Stimulated activated CD4-positive, alpha-beta T cell treated with anti-CD3 and anti-CD28 coated beads, Interleukin-15, amount 100 ng/mL, for 48 hours (primary cell): ENCODE data around the gene MRPL48.
"Not testable (repeated sequence)": the region's sequence is repeated elsewhere in the genome, so short reads cannot be mapped to it uniquely, and the experiment has no call there.

Experiments used
- DNase-seq, 2 donors: peaks; one replicate each; pipeline ENCODE4 v3.0.0-alpha.2; 2020; ENCODE audit warnings: low read depth in 2 of 2

The MRPL48 gene

DNA sequence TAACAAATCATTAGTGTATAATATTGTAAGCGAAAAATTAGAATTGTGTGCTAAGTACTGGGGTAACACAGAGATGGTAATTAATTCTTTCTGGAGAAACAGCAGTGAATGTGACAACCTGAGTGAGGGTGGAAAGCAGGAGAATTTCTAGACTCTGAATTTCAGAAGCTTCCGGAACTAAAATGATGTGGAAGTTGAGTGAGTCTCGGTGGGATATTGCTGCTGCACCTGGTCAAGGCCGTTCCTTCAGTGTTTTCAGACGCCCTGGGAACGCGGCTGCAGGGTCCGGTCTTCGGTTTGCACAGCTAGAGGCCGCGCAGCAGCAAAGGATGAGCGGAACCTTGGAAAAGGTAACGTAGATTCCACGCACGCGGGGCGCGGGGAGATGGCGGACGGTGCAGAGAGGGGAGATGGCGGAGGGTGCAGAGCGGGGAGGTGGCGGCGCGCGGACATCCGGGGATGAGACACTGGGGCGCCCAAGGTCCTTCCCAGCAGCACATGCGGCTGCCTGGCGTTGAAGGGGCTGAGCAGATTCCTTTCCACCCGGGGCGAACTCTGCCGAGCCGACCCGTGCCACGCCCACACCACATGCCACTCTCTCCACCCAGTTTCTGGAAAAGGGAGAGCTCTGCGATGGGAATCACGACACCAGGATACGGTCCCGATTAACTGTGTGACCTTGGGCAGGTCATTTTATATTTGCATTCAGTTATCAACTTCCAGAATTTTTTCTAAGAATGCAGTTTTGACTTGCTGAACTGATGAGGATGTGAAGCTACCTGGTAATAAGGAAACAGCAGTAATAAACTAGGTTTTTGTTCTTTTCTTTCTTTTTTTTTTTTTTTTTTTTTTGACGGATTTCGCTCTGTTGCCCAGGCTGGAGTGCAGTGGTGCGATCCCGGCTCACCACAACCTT is at the start of gene MRPL48:
Gene MRPL48, plus strand, starts transcription at position 232 of the 916 bp plus-strand sequence. Its CDS starts 98 bp downstream, at position 330.
- peak; percentile 85 to 88 for DNase-seq

DNA sequence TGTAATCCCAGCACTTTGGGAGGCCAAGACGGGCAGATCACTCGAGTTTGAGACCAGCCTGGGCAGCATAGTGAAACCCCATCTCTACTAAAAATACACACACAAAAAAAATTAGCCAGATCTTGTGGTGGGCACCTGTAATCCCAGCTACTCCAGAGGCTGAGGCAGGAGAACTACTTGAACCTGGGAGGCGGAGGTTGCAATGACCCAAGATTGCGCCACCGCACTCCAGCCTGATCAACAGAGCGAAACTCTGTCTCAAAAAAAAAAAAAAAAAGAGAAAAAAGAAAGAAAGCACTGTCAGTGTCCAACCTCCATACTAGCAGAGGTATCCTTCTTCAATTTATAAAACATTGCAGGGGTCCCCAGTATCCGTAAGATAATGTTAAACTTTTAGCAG is 44.6 kb upstream of the MRPL48 start:
- no peak for DNase-seq

DNA sequence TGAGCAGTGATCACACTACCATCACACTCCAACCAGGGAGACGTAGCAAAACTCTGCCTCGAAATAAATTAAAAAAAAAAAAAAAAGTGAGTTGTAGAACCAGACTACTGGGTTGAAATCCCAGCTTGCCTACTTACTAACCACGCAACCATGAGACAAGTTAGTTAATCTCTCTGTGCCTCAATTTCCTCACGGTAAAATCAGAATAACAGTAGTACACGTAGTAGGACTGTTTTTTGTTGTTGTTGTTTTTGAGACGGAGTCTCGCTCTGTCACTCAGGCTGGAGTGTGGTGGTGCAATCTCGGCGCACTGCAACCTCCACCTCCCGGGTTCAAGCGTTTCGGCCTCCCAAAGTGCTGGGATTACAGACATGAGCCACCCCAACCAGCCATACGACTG is 41.0 kb upstream of the MRPL48 start:
- DNase-seq, result no peak

DNA sequence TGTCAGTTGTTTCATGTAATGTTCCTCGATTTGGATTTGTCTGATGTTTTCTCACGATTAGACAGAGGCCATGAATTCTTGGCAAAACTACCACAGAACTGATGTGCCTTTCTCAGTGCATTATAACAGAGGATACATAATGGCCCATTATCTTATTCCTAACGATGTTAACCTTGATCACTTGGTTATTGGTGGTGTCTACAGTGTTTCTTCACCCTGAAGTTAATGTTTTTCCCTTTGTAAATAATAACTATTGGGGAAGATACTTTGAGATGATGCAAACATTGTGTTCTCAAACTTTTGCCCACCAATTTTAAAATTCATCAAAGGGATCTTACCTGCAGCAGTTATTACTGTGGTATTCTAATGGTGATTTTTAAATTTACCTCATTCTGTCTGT is 39.9 kb upstream of the MRPL48 start:
- no peak for DNase-seq

DNA sequence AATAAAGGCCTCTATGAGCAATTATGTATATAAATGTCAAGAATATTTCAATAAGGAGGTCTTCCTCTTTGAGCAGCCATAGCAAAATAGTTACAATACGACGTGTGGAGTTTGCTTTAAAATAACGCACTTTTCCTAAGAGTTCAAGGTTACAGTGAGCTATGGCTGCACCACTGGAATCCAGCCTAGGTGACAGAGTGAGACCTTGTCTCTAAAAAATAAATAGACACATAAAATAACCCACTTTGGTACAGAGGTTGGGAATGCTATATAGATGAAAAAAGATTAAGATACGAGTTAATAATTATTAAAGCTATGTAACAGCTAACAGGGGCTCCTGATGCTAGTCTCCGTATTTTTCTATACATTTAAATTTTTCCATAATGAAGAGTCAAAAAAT is 39.4 kb upstream of the MRPL48 start:
- no peak for DNase-seq

DNA sequence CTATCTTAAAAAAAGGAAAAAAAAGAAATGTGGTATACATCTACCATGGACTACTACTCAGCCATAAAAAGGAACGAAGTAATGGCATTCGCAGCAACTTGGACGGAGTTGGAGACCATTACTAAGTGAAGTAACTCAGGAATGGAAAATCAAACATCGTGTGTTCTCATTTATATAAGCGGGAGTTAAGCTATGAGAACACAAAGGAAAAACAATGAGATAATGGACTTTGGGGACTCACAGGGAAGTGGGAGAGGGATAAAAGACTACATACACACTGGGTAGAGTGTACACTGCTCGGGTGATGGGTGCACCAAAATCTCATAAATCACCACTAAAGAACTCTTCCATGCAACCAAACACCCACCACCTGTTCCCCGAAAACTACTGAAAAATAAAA is 38.6 kb upstream of the MRPL48 start:
- no peak for DNase-seq

DNA sequence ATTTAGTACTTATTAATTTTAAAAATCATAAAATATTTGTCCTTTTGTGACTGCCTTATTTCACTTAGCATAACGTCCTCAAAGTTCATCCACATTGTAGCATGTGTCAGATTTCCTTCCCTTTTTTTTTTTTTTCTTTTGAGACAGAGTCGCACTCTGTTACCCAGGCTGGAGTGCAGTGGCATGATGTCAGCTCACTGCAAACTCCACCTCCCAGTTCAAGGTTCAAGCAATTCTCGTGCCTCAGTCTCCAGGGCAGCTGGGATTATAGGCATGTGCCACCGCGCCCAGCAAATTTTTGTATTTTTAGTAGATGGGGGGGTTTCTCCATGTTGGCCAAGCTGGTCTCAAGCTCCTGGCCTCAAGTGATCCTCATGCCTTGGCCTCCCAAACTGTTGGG is 37.4 kb upstream of the MRPL48 start:
- DNase-seq, result no peak

DNA sequence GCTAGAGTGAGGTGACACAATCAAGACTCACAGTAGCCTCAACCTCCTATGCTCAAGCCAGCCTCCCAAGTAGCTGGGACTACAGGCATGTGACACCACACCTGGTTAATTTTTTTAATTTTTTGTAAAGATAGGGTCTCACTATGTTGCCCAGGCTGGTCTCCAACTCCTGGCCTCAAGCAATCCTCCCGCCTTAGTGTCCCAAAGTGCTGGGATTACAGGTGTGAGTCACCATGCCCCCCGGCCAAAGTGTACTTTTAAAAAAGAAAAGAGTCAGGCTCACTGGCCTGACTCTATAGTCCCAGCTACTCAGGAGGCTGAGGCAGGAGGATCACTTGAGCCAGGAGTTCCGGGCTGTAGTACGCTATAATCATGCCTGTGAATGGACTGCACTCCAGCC is 36.8 kb upstream of the MRPL48 start:
- DNase-seq, result not testable (repeated sequence)

DNA sequence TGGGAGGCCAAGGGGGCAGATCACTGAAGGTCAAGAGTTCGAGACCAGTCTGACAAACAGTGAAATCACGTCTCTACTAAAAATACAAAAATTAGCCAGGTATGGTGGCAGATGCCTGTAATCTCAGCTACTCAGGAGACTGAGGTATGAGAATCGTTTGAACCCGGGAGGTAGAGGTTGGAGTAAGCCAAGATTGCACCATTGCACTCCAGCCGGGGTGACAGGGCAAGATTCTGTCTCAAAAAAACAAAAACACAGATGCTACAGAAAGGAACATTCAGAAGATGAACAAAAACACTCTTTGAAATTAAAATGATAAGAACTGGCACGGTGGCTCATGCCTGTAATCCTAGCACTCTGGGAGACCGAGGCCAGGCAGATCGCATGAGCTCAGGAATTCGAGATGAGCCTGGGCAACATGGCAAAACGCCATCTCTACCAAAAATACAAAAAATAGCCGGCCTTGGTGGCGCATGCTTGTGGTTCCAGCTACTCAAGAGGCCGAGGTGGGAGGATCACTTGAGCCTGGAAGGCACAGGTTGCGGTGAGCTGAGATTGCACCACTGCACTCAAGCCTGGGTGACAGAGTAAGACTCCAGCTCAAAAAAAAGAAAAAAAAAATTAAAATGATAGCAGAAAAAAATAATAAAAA is 35.3 kb upstream of the MRPL48 start:
- no peak for DNase-seq

DNA sequence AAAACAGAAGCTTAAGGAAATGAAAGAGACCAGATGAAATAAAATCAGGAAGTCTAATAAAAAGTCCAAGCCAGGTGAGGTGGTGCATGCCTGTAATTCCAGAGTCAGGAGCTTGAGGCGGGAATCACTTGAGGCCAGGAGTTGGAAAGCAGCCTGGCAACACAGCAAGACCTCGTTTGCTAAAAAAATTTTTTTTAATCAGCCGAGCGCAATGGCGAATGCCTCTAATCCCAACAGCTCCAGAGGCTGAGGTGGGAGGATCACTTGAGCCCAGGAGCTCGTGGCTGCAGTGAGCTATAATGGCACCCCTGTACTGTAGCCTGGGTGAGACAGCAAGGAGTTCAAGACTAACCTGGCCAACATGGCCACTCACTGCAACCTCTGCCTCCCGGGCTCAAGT is 34.8 kb upstream of the MRPL48 start:
- no peak for DNase-seq

DNA sequence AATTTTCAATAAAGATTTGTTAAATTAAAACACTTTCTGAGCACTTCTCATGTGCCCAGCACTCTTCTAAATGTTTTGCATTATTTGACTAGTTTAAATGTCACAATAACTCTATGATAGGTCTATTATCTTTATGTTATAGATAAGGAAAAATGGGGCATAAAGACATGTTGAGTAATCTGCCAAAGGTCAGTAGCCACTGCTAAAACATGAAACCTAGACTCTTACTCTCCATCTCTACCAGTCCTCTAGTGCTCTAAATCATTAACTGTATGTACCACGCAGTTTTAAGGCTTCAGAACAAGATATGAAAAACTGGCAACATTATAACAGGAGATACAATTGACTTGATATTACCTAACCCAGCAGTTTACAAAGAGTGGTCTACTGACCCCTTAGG is 33.7 kb upstream of the MRPL48 start:
- DNase-seq, result no peak

DNA sequence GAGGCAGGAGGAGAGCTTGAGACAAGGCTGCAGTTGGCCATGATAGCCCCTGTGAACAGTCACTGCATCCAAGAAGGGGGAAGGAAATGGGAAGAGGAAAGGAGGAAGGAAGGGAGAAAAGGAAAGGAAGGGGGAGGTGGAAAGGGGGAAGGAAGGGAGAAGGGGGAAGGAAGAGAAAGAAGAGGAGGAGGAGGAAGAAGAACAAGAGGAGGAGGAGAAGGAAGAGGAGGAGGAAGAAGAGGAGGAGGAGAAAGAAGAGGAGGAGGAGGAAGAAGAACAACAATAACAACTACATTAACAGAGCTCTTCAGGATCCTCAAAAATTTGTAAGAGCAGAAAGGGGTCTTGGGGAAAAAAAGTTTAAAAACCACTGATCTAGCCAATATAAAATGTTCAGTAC is 32.0 kb upstream of the MRPL48 start:
- no peak for DNase-seq

DNA sequence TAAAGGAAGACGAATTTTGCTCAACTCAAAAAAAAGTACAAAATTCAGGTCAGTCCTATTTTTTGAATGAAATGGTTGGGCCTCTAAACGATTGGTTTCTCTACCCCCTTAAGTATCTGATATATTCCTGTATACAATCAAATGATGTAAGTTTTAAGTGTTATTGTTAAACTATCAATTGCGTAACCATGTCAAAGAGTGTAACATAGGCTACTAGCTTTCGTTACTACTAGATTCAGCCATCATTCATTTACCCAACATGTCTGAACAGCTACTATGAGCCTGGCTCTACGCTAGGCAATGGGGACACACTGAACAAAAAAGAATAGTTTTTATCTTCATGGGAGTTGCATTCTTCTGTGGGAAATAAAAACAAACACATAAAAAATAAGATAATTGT is 30.1 kb upstream of the MRPL48 start:
- no peak for DNase-seq

DNA sequence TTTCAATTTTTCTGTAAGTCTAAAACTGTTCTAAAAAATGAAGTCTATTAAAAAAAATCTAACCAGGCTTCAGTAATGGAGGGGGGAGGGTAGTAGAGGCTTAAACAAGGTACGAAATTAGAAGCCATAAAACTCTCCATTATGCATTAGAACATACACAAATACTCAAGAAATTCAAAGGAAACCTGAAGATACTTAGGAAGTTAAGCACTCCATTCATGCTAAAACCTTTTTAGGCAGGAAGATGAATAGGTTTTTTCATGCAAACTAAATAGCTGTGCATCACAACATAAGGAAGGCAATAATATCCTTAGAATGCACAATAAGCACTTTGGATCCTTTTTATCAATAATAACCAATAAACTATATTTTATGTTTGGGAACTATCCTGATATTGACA is 29.2 kb upstream of the MRPL48 start:
- no peak for DNase-seq

DNA sequence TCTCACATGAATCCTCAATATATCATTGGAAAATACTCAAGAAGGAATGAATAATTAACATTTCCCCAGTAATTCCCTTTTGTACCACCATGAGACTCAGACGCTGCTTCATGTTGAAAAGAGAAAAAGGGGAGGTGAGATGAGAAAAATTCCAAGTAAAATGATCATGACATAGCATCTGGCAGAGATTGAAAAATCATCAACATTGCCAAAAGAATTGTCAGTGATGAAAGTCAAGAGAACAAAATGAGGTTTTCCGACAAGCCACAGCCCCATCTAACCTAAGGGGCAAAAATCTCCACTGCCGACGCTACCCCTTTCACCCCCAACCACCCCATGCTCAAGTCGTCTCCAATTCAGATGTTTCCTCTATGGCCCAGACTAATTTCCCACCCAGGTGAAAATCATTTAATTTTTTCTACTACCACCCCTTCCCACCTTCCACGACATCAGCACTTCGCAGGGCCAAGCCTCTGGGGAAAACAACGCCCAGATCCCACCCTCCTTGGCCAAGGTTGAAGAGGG is 28.0 kb upstream of the MRPL48 start:
- no peak for DNase-seq

DNA sequence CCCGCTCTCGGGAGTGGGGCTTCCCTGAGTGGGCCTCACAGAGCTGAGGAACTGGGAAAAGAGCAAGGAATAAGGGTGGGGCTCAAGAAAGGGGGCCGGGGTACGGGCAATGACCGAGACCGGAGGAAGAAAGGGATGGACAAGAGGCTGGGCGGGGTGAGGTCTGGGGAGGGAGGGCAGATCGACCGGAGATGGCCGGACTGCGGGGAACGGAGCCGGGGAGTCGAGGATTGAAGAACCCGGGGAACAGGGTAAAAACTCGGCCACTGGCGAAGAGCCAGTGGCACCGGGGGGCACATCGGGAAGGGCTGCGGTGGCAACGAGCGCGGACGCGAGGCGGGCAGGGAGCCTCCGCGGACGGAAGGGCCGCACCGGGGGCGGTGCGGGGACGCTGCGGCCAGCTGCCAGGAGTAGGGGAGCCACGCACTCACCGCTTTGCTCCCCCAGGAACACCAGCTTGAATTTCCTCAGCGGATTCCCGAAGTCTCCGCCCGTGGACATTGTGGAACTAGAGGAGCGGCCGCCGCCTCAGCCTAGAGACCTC is 27.5 kb upstream of the MRPL48 start:
- DNase-seq, result no peak

DNA sequence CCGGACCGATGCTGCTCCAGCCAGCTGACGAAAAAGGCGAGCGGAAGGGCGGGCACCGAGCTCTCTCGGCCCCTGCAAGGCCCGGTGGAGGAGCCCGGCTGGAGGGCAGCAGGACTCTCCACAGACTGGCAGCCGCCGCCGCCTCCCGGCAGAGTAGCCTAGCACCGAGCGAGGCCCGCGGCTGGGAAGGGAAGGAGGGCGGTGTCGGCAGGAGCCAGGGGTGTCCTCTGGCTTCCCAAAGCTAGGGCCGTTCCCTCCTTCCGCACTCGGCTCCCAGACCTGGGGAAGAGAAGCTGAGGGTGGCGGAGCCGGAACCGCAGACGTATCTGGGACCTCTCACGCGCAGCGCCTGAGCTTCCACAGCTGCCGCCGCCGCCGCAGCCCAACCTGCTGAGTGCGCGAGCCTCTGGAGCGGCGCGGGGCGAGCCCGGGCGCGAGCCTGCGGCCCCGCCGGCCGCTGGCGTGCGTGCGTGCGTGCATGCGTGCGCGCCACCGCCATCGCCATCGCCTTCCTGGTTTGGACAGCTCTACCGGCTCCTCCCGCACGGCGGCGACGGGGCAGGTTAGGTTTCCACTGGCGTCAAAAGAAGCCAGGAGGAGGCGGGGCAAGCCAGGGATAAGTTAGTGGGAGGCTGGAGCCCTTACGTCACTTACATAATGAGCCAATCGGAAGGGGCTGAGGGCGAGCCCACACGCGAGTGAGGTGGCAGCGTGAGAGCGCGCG is 26.8 kb upstream of the MRPL48 start, which contains the start of gene RAB6A:
Gene RAB6A, minus strand, starts transcription at position 396 of the 724 bp plus-strand sequence. CDS start 439 bp downstream, outside the sequence.
- DNase-seq, result peak; percentile 99 to 100

DNA sequence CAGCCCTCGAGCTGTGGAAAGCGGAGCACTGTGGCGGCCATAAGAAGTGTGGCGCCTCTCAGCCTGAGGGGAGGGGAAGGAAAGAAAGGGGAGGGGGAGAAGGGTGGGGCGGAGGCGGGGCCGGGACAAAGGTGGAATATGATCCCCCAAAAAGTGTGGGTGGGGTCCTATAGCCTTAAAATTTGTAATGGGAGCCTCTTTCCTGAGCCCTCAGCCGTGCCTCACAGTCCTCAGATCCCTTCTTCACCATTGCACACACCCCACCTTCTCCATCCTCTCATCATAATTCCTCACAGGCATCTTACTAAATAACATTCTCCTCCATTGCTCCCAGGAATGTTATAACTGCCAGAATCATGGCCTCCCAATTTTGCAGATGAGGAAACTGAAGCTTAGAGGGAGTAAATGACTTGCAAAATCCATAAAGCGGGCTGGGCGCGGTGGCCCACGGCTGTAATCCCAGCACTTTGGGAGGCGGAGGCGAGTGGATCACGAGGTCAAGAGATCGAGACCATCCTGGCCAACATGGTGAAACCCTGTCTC is 26.2 kb upstream of the MRPL48 start:
- no peak for DNase-seq

DNA sequence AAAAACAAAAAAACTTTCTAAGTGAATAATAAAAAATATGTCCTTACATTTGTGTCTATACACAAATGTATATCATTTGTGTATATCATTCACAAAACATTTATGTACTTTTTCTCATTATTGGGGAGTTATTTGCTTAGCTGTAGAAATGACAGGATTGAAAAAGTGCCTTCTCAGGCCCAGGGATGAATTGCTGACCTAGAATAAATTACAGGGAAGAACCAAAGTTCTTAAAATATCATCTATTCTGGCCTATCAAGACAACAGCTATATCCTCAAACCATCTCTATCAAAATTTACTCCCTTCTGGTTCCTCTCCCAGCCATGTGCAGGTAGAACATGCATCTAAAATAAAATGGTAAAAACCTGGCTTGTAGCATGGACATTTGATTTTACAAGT is 24.9 kb upstream of the MRPL48 start:
- DNase-seq, result no peak

DNA sequence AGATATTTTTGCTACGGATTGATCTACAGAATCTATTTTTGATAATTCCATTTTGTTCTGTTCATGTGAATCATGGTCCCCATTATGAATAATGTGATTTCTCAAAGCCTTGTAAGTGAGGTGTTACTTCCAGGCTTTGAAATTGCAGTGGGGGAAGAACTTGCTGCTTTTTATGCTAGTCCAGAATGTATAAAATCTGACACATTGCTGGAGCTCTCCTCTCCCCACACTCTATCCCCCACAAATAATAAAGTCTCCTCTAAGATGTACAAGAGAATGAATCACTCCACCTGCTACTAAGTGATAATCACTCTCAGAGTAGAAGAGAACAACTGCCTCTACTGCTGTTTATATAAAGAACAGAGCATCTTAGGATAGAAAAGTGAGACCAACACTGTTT is 20.9 kb upstream of the MRPL48 start:
- DNase-seq, result no peak

DNA sequence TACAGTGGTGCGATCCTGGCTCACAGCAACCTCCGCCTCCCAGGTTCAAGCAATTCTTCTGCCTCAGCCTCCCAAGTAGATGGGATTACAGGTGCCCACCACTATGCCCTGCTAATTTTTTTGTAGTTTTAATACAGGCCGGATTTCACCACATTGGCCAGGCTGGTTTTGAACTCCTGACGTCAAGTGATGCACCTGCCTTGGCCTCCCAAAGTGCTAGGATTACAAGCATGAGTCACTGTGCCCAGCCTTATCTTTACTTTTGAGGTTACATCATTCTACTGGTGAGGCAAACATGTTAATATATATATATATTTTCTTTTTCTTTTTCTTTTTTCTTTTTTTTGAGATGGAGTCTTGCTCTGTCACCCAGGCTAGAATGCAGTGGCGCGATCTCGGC is 16.9 kb upstream of the MRPL48 start:
- not testable (repeated sequence) for DNase-seq
